ENCODE data around the gene ADAMTSL1. TPM values are rescaled to one million over a fixed set of nuclear protein-coding genes. Genes with fewer than 3 reads are reported as not detected.

The ADAMTSL1 gene
- total and polyA plus RNA-seq, 9 of the 15 experiments (the other 6 are each of a cell fraction or from before 2014, with no cell fraction given), result 0.01 TPM; not detected in 8

DNA sequence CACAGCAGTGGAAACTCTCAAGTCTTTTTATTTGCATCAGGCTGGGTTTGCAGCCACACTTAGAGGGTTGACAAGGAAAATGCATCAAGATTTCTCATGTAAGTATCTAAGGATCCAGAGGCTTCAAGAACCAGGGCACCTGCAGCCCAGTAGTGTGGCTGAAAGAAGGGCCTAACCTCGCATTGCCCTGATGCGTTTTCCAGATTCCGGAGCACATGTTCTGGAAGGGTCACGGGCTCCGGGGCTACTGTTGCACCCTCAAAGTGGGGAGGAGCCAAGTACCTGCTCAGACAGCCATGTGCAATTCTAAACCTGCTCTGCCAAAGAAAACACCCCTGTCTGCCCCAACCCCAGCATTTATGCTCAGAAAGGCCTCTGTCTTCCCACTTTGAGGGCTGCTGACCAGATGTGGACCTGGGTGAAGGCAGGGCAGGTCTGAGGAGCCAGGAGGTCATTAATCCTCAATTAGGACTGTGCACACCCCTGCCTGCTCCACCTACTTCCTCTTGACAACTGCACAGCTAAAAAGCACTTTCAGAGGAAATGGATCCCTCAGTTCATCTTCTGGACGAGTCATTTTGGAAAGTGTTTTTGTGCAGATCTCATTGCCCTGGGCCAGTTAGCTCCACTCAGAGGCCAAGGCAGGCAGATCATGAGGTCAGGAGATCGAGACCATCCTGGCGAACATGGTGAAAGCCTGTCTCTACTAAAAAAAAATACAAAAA lies 448.4 kb downstream of the ADAMTSL1 start (continued):
- TF ChIP-seq, protein P1, sequence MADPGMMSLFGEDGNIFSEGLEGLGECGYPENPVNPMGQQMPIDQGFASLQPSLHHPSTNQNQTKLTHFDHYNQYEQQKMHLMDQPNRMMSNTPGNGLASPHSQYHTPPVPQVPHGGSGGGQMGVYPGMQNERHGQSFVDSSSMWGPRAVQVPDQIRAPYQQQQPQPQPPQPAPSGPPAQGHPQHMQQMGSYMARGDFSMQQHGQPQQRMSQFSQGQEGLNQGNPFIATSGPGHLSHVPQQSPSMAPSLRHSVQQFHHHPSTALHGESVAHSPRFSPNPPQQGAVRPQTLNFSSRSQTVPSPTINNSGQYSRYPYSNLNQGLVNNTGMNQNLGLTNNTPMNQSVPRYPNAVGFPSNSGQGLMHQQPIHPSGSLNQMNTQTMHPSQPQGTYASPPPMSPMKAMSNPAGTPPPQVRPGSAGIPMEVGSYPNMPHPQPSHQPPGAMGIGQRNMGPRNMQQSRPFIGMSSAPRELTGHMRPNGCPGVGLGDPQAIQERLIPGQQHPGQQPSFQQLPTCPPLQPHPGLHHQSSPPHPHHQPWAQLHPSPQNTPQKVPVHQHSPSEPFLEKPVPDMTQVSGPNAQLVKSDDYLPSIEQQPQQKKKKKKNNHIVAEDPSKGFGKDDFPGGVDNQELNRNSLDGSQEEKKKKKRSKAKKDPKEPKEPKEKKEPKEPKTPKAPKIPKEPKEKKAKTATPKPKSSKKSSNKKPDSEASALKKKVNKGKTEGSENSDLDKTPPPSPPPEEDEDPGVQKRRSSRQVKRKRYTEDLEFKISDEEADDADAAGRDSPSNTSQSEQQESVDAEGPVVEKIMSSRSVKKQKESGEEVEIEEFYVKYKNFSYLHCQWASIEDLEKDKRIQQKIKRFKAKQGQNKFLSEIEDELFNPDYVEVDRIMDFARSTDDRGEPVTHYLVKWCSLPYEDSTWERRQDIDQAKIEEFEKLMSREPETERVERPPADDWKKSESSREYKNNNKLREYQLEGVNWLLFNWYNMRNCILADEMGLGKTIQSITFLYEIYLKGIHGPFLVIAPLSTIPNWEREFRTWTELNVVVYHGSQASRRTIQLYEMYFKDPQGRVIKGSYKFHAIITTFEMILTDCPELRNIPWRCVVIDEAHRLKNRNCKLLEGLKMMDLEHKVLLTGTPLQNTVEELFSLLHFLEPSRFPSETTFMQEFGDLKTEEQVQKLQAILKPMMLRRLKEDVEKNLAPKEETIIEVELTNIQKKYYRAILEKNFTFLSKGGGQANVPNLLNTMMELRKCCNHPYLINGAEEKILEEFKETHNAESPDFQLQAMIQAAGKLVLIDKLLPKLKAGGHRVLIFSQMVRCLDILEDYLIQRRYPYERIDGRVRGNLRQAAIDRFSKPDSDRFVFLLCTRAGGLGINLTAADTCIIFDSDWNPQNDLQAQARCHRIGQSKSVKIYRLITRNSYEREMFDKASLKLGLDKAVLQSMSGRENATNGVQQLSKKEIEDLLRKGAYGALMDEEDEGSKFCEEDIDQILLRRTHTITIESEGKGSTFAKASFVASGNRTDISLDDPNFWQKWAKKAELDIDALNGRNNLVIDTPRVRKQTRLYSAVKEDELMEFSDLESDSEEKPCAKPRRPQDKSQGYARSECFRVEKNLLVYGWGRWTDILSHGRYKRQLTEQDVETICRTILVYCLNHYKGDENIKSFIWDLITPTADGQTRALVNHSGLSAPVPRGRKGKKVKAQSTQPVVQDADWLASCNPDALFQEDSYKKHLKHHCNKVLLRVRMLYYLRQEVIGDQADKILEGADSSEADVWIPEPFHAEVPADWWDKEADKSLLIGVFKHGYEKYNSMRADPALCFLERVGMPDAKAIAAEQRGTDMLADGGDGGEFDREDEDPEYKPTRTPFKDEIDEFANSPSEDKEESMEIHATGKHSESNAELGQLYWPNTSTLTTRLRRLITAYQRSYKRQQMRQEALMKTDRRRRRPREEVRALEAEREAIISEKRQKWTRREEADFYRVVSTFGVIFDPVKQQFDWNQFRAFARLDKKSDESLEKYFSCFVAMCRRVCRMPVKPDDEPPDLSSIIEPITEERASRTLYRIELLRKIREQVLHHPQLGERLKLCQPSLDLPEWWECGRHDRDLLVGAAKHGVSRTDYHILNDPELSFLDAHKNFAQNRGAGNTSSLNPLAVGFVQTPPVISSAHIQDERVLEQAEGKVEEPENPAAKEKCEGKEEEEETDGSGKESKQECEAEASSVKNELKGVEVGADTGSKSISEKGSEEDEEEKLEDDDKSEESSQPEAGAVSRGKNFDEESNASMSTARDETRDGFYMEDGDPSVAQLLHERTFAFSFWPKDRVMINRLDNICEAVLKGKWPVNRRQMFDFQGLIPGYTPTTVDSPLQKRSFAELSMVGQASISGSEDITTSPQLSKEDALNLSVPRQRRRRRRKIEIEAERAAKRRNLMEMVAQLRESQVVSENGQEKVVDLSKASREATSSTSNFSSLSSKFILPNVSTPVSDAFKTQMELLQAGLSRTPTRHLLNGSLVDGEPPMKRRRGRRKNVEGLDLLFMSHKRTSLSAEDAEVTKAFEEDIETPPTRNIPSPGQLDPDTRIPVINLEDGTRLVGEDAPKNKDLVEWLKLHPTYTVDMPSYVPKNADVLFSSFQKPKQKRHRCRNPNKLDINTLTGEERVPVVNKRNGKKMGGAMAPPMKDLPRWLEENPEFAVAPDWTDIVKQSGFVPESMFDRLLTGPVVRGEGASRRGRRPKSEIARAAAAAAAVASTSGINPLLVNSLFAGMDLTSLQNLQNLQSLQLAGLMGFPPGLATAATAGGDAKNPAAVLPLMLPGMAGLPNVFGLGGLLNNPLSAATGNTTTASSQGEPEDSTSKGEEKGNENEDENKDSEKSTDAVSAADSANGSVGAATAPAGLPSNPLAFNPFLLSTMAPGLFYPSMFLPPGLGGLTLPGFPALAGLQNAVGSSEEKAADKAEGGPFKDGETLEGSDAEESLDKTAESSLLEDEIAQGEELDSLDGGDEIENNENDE (IDR thresholded peaks at IDR 0.05; ENCODE audit: low read depth, low read length), result no peak
- no peak for TF ChIP-seq HDAC1 (IDR thresholded peaks at IDR 0.05)
- TF ChIP-seq, protein P2, sequence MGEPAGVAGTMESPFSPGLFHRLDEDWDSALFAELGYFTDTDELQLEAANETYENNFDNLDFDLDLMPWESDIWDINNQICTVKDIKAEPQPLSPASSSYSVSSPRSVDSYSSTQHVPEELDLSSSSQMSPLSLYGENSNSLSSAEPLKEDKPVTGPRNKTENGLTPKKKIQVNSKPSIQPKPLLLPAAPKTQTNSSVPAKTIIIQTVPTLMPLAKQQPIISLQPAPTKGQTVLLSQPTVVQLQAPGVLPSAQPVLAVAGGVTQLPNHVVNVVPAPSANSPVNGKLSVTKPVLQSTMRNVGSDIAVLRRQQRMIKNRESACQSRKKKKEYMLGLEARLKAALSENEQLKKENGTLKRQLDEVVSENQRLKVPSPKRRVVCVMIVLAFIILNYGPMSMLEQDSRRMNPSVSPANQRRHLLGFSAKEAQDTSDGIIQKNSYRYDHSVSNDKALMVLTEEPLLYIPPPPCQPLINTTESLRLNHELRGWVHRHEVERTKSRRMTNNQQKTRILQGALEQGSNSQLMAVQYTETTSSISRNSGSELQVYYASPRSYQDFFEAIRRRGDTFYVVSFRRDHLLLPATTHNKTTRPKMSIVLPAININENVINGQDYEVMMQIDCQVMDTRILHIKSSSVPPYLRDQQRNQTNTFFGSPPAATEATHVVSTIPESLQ (CRISPR knock-in tag; IDR thresholded peaks at IDR 0.05), result no peak
- TF ChIP-seq ZEB2 (IDR thresholded peaks at IDR 0.05), result no peak

Data from K562 (cell line).